Stimulated activated CD8-positive, alpha-beta memory T cell treated with anti-CD3 and anti-CD28 coated beads, Interleukin-12 subunit alpha, Interleukin-12 subunit beta, amount 100 ng/mL, for 24 hours (primary cell): Measurements from ENCODE around the gene IRF2BP1.

ENCODE experiments used
- DNase-seq: peaks from one replicate; pipeline ENCODE4 v3.0.0-alpha.2; 2020; ENCODE audit errors: extremely low read depth

The IRF2BP1 gene

GRCh38 chr19:45860359-45861259, 25.3 kb downstream of the IRF2BP1 start:
- no peak for DNase-seq

GRCh38 chr19:45854167-45854778, 31.7 kb downstream of the IRF2BP1 start:
- no peak for DNase-seq

- DNase-seq = no peak
These were observed 33.0 kb downstream of the IRF2BP1 start for GRCh38 chr19:45852983-45853382.

- no peak for DNase-seq
These were observed 33.7 kb downstream of the IRF2BP1 start for GRCh38 chr19:45852145-45852750.

GRCh38 chr19:45848922-45849321, 37.0 kb downstream of the IRF2BP1 start:
- no peak for DNase-seq

- DNase-seq = no peak
These were observed 38.3 kb downstream of the IRF2BP1 start for GRCh38 chr19:45847663-45848062.

GRCh38 chr19:45842198-45842597, 43.7 kb downstream of the IRF2BP1 start:
- DNase-seq = no peak

GRCh38 chr19:45834970-45835369, 51.0 kb downstream of the IRF2BP1 start:
- no peak for DNase-seq
